ENCODE results near the gene ANO4. TPM values are rescaled to one million over a fixed set of nuclear protein-coding genes. Genes with fewer than 3 reads are reported as not detected.

Gene ANO4
- total RNA-seq, 1 experiment from 2014 or later, result 5.7 TPM

DNA sequence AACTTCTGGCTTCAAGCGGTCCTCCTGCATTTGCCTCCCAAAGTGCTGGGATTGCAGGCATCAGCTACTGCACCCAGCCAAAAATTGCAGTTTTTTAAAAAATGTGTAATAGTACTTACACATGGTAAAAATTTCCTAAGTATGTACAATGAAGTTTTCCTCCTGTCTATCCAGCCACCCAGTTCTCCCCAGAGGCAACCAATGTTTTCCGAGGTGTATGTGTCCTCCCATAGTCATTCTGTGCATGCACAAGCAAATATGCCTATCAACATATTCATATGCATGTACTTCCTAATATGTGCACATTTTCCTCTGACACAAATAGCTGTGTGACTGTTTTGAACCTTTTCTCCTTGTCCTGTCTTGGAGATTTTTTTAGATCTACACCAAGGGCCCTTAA lies 220.5 kb downstream of the ANO4 start:
- Histone ChIP-seq H3K14ac (ENCODE audit: insufficient read depth, low read length) (no peak overlapping the region), H3K4me1 (ENCODE audit: insufficient read depth, low read length) (no peaks in the 10 kb centered on the region), H2BK12ac (ENCODE audit: insufficient read length, low read depth, low read length) (no peak overlapping the region), H3K4me2 (ENCODE audit: insufficient read depth, insufficient read length, low read length) (no peak overlapping the region), H3K9me3 (ENCODE audit: control insufficient read depth, low read depth, low read length) (no peaks in the 10 kb centered on the region), H2BK120ac (ENCODE audit: low read depth, low read length, poor library complexity, severe bottlenecking) (no peak overlapping the region), H3K27me3 (ENCODE audit: insufficient read depth, low read length) (no peaks in the 10 kb centered on the region), H3K79me2 (ENCODE audit: insufficient read depth, low read length) (no peaks in the 10 kb centered on the region), H3K56ac (ENCODE audit: insufficient read length, low read depth, low read length) (no peak overlapping the region), H3K18ac (ENCODE audit: insufficient read length, low read depth, low read length) (no peak overlapping the region), H3T11ph (ENCODE audit: low read length) (no peak overlapping the region), H3K9ac (ENCODE audit: extremely low read depth, insufficient read length, low read length) (no peak overlapping the region), H2AFZ (ENCODE audit: low read length) (no peak overlapping the region), H3K27ac (ENCODE audit: insufficient read length, low read depth, low read length) (no peak overlapping the region), H4K20me1 (ENCODE audit: control insufficient read depth, insufficient read depth, insufficient read length) (no peaks in the 10 kb centered on the region), H2BK20ac (ENCODE audit: low read depth, low read length, poor library complexity, severe bottlenecking) (no peak overlapping the region), H4K5ac (ENCODE audit: insufficient read length, low read depth, low read length) (no peak overlapping the region), H3K79me1 (ENCODE audit: insufficient read depth, low read depth, low read length, poor library complexity, severe bottlenecking) (no peaks in the 10 kb centered on the region), H3K4ac (ENCODE audit: low read depth, low read length) (no peak overlapping the region), H2AK5ac (ENCODE audit: insufficient read length, low read length) (no peak overlapping the region), H2BK5ac (ENCODE audit: insufficient read length, low read length) (no peak overlapping the region), H3K23ac (ENCODE audit: insufficient read length, low read depth, low read length) (no peak overlapping the region), H2BK15ac (ENCODE audit: low read depth, low read length) (no peak overlapping the region), H4K8ac (replicated peaks; ENCODE audit: insufficient read length, low read depth, low read length) (no peak overlapping the region), H4K91ac (ENCODE audit: insufficient read length, low read depth, low read length) (no peak overlapping the region), H3K23me2 (ENCODE audit: insufficient read length, low read depth, low read length, poor library complexity, severe bottlenecking) (no peaks in the 10 kb centered on the region)
- no peak overlapping the region for H3K4me3 Mint-ChIP-seq
- peaks cover 2 to 8% (median 3%) of the 10 kb centered on the region in 3 experiments; a peak in 6 of 7 replicates for H3K36me3 Mint-ChIP-seq (ENCODE audit: insufficient read depth in 1 of 3, low read depth in 3 of 3)
- H3K9me3 Mint-ChIP-seq, result peaks cover 5 to 6% of the 10 kb centered on the region in 2 experiments; a peak in 4 of 5 replicates
- H3K27me3 Mint-ChIP-seq (ENCODE audit: low read depth), result no peaks in the 10 kb centered on the region
- no peak for DNase-seq
- no CpG with 5 or more reads among the region's 2 CpGs for WGBS (ENCODE audit: extremely low coverage, insufficient read length, low lambda C conversion rate)
- TF ChIP-seq, protein P1, sequence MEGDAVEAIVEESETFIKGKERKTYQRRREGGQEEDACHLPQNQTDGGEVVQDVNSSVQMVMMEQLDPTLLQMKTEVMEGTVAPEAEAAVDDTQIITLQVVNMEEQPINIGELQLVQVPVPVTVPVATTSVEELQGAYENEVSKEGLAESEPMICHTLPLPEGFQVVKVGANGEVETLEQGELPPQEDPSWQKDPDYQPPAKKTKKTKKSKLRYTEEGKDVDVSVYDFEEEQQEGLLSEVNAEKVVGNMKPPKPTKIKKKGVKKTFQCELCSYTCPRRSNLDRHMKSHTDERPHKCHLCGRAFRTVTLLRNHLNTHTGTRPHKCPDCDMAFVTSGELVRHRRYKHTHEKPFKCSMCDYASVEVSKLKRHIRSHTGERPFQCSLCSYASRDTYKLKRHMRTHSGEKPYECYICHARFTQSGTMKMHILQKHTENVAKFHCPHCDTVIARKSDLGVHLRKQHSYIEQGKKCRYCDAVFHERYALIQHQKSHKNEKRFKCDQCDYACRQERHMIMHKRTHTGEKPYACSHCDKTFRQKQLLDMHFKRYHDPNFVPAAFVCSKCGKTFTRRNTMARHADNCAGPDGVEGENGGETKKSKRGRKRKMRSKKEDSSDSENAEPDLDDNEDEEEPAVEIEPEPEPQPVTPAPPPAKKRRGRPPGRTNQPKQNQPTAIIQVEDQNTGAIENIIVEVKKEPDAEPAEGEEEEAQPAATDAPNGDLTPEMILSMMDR (conservative IDR thresholded peaks at IDR 0.05), result no peak
- H3K4me1 Mint-ChIP-seq, result no peaks in the 10 kb centered on the region; a peak in 1 of 4 replicates
- 0 out of 7 replicates have a peak overlapping the region, but pooled peaks of 1 of the 3 experiments have one; percentile 63 for H3K27ac Mint-ChIP-seq
